ENCODE measurements around the gene PRRC2A.

Gene PRRC2A

GRCh38 chr6:31626952-31627351 lies 6.4 kb downstream of the PRRC2A start:
- DNase-seq: no peak

DNA sequence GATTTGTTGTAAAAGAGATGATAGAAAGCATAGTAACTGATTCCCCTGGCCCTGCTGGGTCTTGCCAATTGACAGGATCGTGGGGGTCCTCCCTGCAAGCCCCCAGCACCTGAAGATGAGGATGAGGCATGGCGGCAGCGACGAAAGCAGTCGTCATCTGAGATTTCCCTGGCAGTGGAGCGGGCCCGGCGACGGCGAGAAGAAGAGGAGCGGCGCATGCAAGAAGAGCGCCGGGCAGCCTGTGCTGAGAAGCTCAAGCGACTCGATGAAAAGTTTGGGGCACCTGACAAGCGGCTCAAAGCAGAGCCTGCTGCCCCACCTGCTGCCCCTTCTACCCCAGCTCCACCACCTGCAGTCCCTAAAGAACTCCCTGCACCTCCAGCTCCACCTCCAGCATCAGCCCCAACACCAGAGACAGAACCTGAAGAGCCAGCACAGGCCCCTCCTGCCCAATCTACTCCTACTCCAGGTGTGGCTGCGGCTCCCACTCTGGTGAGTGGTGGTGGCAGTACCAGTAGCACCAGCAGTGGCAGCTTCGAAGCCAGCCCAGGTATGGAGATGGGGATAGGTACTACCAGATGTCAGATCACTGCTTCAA lies 7.3 kb downstream of the PRRC2A start:
- no peak for DNase-seq

DNA sequence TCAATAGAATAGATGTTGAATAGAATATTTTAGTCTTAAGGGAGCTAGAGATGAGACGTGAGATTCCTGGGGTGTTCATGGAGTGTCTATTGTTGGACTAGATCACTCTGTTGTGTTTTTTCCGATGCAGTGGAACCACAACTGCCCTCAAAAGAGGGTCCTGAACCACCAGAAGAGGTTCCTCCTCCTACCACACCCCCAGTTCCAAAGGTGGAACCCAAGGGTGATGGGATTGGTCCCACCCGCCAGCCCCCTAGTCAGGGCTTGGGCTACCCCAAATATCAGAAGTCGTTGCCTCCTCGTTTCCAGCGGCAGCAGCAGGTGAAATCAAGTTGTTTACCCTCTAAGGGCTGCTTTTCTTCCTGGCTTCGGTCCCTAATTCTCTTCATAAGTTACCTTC lies 8.5 kb downstream of the PRRC2A start:
- no peak for DNase-seq

DNA sequence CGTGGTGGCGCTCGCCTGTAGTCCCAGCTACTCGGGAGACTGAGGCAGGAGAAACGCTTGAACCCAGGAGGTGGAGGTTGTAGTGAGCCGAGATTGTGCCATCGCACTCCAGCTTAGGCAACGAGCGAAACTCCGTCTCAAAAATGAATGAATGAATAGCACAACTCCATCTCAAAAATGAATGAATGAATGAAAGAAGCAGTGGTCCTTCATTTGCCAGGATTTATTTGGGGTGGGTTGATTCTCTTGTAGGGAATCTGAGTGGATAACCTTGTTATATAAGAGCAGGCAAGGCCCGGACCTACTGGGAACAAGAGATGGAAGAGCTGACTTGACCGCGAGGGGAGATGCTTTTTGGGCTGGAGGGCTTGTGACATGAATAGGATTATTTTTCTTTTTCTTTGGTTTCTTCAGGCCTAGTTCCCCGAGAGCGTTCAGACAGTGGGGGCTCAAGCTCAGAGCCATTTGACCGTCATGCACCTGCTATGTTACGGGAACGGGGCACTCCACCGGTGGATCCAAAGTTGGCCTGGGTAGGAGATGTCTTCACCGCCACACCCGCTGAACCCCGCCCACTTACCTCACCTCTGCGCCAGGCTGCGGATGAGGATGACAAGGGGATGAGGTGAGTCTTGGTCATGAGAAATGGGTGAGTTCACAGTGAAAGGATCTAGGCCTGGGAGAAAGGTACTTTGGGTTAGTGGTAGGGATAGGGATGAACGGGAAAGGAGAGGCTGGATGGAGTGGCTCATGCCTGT lies 9.8 kb downstream of the PRRC2A start:
- DNase-seq: no peak

DNA sequence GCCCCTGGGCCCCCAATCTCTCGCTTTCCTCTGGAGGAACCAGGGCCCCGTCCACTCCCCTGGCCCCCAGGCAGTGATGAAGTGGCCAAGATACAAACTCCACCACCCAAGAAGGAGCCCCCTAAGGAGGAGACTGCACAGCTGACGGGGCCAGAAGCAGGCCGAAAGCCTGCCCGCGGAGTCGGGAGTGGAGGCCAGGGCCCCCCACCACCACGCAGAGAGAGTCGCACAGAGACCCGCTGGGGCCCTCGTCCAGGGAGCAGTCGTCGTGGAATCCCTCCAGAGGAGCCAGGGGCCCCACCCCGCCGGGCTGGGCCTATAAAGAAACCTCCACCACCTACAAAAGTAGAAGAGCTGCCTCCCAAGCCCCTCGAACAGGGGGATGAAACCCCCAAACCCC lies 10.7 kb downstream of the PRRC2A start:
- no peak for DNase-seq

DNA sequence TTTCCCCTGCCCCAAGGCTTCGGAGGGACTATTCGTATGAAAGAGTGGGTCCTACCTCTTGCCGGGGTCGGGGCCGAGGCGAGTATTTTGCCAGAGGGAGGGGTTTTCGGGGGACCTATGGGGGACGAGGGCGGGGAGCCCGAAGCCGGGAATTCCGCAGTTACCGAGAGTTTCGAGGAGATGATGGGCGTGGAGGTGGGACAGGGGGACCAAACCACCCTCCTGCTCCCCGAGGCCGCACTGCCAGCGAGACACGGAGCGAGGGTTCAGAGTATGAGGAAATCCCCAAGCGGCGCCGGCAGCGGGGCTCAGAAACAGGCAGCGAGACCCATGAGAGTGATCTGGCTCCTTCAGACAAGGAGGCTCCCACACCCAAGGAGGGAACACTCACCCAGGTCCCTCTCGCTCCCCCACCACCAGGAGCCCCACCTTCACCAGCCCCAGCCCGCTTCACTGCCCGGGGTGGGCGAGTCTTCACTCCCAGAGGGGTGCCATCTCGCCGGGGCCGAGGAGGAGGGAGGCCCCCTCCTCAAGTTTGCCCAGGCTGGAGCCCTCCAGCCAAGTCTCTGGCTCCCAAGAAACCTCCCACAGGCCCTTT lies 11.3 kb downstream of the PRRC2A start:
- DNase-seq: no peak

GRCh38 chr6:31632279-31632946 lies 11.9 kb downstream of the PRRC2A start:
- DNase-seq: no peak

DNA sequence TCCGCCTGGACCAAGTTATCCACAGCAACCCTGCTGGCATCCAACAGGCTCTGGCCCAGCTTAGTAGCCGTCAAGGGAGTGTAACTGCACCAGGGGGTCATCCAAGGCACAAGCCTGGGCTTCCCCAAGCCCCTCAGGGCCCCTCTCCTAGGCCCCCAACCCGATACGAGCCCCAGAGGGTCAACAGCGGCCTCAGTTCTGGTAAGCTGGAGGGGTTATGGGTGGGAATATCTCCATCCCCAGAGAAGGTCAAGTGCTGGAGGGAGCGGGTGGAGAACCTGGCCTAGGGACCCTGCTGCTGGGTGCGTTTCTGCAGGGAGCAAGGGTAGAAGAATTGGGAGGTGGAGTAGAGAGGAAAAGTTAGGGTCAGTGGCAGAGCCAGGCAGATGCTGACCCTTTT lies 12.9 kb downstream of the PRRC2A start:
- DNase-seq: no peak

DNA sequence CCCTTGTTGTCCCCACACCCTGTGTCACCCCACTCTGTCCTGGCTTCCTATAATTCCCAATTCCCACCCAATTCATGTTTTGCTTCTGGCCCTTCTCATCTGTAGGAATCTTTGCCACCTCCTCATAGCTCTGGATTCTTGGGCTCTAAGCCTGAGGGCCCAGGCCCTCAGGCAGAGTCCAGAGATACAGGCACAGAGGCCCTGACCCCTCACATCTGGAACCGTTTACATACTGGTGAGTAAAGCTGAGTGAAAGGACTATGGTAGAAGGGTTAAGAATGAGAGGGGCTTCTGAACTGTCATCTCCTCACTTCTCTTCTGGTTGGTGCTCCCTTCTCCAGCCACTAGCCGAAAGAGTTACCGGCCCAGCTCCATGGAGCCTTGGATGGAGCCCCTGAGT lies 13.6 kb downstream of the PRRC2A start:
- DNase-seq: no peak

GRCh38 chr6:31634969-31635575 lies 14.6 kb downstream of the PRRC2A start:
- DNase-seq: no peak

- DNase-seq: no peak
These were observed 16.4 kb downstream of the PRRC2A start for GRCh38 chr6:31636698-31637596.

GRCh38 chr6:31639043-31639442 lies 18.5 kb downstream of the PRRC2A start:
- no peak for DNase-seq

GRCh38 chr6:31639449-31639861 lies 18.9 kb downstream of the PRRC2A start:
- DNase-seq: no peak

- DNase-seq: no peak
These were observed 20.1 kb downstream of the PRRC2A start for GRCh38 chr6:31640612-31641011.

- DNase-seq: no peak
These were observed 20.9 kb downstream of the PRRC2A start for GRCh38 chr6:31641370-31641769.

GRCh38 chr6:31642798-31643570 lies 22.5 kb downstream of the PRRC2A start:
- no peak for DNase-seq

DNA sequence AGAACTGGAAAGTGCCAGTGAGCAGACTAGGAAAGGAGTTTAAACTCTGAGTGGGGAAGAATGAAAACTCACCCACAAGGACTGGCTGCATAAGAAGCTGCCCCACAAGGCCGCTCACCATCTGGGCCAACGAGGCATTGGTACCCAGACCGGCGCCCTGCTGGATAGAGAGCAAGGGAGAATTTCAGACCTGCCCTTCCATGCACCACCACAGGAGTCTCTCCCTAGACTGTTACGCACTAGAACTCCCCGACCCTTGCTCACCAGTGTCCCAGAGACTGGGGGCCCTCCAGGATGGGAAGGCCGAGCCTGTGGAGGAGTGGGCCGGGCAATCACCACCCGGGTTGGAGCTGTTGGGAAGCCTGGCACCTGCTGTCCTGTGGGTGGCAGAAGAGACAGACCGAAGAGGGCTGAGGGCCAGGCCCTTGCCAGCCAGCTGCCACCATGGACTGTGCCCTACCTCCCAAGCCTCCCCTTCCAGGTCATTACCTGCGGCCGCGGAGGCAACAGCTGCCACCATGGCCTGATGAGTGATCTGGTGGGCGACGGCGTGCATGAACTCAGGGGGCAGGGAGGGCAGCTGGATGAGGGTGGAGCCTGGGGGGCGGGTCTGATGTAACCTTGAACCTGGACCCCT lies 23.4 kb downstream of the PRRC2A start:
- no peak for DNase-seq

DNA sequence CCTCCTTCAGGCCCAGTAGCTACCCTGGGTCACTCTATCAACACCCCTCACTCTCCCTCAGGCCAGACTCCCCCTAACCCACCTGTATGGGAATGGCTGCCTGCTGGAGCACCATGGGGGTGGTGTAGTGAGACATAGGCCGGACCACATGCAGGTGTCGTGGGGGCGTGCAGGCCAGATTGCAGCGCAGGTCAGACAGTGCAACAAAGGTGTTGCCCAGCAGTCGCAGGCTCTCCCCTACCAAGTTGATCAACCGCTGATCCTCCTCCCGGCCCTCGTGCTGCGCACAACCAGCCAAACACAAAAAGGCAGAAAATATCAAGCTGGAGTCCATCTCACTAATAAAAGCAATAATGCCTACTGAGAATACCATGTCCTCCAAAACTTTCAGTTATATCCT lies 24.8 kb downstream of the PRRC2A start:
- no peak for DNase-seq

DNA sequence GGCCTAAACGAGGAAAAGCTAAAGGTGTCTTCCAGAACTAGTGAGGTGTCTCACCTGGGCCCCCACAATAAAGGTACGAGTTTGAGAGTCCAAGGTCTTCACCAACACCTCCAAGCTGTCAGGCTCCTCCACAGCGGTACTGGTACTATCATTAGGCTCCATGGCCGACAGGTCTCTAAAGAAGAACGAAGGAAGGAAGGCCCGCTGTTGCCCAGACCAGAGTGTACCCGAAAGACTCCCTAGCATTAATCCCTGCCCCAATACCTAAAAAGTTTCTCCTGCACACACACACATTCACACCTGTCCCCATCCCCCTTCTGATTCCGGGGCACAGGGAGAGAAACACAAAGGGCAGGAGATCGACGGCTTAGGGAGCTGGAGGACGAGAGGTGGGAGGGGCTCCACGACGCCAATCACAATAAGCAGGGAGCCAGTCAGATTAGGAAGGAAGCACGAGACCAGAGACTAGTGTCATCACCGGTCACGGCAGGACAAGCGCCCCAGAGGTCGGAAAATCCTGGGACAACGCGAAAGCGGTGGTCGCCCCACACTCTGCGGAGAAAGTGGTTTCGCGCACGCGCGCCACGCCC lies 31.2 kb downstream of the PRRC2A start:
- peak; percentile 89 for DNase-seq

DNA sequence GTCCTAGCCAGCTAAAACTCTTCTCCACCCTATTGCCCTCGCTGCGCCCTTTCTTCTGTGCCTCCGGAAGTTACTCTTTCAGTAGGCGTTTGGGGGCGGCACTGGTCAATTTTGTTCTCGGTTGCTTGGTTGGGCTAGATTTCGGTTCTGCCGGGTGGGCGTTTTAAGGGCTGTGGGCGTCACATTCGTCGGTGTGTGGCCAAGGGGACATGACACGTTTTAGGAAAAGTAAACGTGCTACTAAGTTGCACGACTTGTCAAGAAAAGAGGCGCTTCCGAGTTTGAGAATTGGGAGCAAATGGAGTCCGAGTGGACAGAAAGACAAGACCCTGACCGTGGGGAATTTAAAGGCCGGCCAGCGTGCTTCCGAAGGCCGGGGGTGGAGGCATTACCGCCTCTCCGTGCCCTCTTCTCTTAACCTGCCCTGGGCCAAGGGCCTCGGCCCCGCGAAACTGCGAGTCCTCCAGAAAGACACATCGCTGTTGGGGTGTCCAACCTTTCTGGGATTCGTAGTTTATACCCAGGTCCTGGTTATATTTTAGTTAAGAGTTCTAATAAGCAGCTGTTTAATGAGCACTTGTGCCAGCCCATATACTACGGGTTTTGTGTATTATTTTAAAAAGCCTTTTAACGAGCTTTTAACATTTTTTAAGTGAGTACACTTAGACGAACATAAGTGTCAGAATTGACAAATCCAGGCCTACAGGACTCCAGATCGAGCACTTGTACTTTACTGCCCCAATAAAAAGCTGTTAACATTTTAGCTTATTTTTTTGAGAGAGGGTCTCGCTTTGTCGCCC lies 32.6 kb downstream of the PRRC2A start:
- peak; percentile 98 for DNase-seq
